Fibroblast of lung (primary cell): Measurements from ENCODE around the gene TRIM72. TPM values are rescaled to one million over a fixed set of nuclear protein-coding genes. Genes with fewer than 3 reads are reported as not detected.

Experiments
- DNase-seq, 2 donors: peaks; one replicate each; pipeline versions ENCODE4 v3.0.0 to v3.0.0-alpha.2; 2010; ENCODE audit warnings: low read depth in 2 of 2
- H2AFZ ChIP-seq: 2 replicates; pipeline ENCODE4 v1.5.1; 2012; ENCODE audit warnings: low read length, control low read depth, inconsistent platforms
- H3K27ac ChIP-seq: 2 replicates; pipeline ENCODE4 v1.5.1; 2011; ENCODE audit warnings: low read length, control low read depth; ENCODE audit not compliant: insufficient read depth
- H3K27me3 ChIP-seq: 2 replicates; pipeline ENCODE4 v1.5.1; 2011; ENCODE audit warnings: mild to moderate bottlenecking, low read length; ENCODE audit not compliant: control insufficient read depth, insufficient read depth
- H3K36me3 ChIP-seq: 2 replicates; pipeline ENCODE4 v1.5.1; 2011; ENCODE audit warnings: low read length; ENCODE audit not compliant: control insufficient read depth, insufficient read depth
- H3K4me1 ChIP-seq: 2 replicates; pipeline ENCODE4 v1.5.1; 2011; ENCODE audit warnings: low read length; ENCODE audit not compliant: control insufficient read depth, insufficient read depth; ENCODE audit errors: extremely low read depth
- H3K4me2 ChIP-seq: 2 replicates; pipeline ENCODE4 v1.5.1; 2011; ENCODE audit warnings: low read length, control low read depth; ENCODE audit not compliant: insufficient read depth; ENCODE audit errors: extremely low read depth
- H3K4me3 ChIP-seq, 4 experiments: fragments of 200-600 bp in 1 of 4; sonication (generic) in 1 of 4; replicated peaks in 1 of 4; 2 replicates each; pipeline ENCODE4 v1.5.1; 2011 to 2016; ENCODE audit warnings: low read length in 4 of 4, low read depth in 3 of 4, mild to moderate bottlenecking in 3 of 4, control low read depth in 2 of 4, inconsistent platforms in 1 of 4, mixed read lengths in 1 of 4; ENCODE audit not compliant: insufficient read depth in 1 of 4; ENCODE audit errors: control extremely low read depth in 1 of 4
- H3K79me2 ChIP-seq: 2 replicates; pipeline ENCODE4 v1.5.1; 2012; ENCODE audit warnings: mild to moderate bottlenecking, low read length, inconsistent platforms; ENCODE audit not compliant: control insufficient read depth, insufficient read depth
- H3K9ac ChIP-seq: 2 replicates; pipeline ENCODE4 v1.5.1; 2011; ENCODE audit warnings: mild to moderate bottlenecking, low read length, control low read depth; ENCODE audit not compliant: insufficient read depth
- H3K9me3 ChIP-seq: 2 replicates; pipeline ENCODE4 v1.5.1; 2012; ENCODE audit warnings: low read depth, low read length; ENCODE audit not compliant: control insufficient read depth, insufficient read depth
- H4K20me1 ChIP-seq: 2 replicates; pipeline ENCODE4 v1.5.1; 2011; ENCODE audit warnings: low read length; ENCODE audit not compliant: control insufficient read depth, insufficient read depth; ENCODE audit errors: extremely low read depth
- CTCF ChIP-seq, 2 donors: IDR thresholded peaks in 1 of 2; conservative IDR thresholded peaks in 1 of 2; 1 replicate in 1 of 2; 2 replicates in 1 of 2; pipeline ENCODE4 v1.5.1; 2011 to 2012; ENCODE audit warnings: low read length in 2 of 2, control low read depth in 1 of 2, inconsistent platforms in 1 of 2, low read depth in 1 of 2, mild to moderate bottlenecking in 1 of 2
- EZH2 ChIP-seq: IDR thresholded peaks from 2 replicates; pipeline ENCODE4 v1.5.1; 2012; ENCODE audit warnings: low read length, control low read depth, mild to moderate bottlenecking; ENCODE audit errors: missing control alignments
- polyA plus RNA-seq, 2 donors: library from polyadenylated mRNA; depleted of rRNA in 1 of 2; stranded (reverse) in 1 of 2; unstranded in 1 of 2; fragments of >200 nt; gene quantifications; 2 replicates each; pipeline ENCODE4 v1.2.1, GENCODE V29; 2011 to 2012; ENCODE audit warnings: missing spikeins in 1 of 2
- total RNA-seq: library from RNA; depleted of rRNA; stranded (reverse); fragments of >200 nt; gene quantifications from 2 replicates; pipeline ENCODE4 v1.2.1, GENCODE V29; 2014

Gene TRIM72
- total and polyA plus RNA-seq, 2 donors (not counting 1 experiment from before 2014, with no cell fraction given), result not detected

GRCh38 chr16:31191697-31192428 lies 22.1 kb upstream of the TRIM72 start:
- H3K4me3 ChIP-seq, result no peak overlapping the region
- H3K4me1 ChIP-seq, result no peaks in the 10 kb centered on the region
- no peaks in the 10 kb centered on the region for H3K27me3 ChIP-seq
- H3K36me3 ChIP-seq, result peaks cover 43% of the 10 kb centered on the region
- H3K79me2 ChIP-seq, result peaks cover 38% of the 10 kb centered on the region
- no peak for DNase-seq
- no peak overlapping the region for H2AFZ ChIP-seq
- H4K20me1 ChIP-seq, result no peaks in the 10 kb centered on the region
- H3K9ac ChIP-seq, result no peak overlapping the region
- H3K27ac ChIP-seq, result no peak overlapping the region
- H3K9me3 ChIP-seq, result no peaks in the 10 kb centered on the region
- no peak for TF ChIP-seq CTCF (conservative IDR thresholded peaks at IDR 0.05 in 1 of 2, IDR thresholded peaks at IDR 0.05 in 1 of 2; ENCODE audit: low read depth in 1 of 2, low read length in 2 of 2)
- TF ChIP-seq EZH2, result no peak
- H3K4me2 ChIP-seq, result no peak overlapping the region

GRCh38 chr16:31192856-31193642 lies 20.9 kb upstream of the TRIM72 start:
- Histone ChIP-seq H2AFZ (no peak overlapping the region), H3K36me3 (peaks cover 34% of the 10 kb centered on the region), H3K9ac (no peak overlapping the region), H3K27ac (no peak overlapping the region), H3K4me2 (no peak overlapping the region), H4K20me1 (no peaks in the 10 kb centered on the region), H3K79me2 (peaks cover 26% of the 10 kb centered on the region), H3K27me3 (no peaks in the 10 kb centered on the region), H3K4me1 (no peaks in the 10 kb centered on the region), H3K4me3 (no peak overlapping the region), H3K9me3 (no peaks in the 10 kb centered on the region)
- no peak for DNase-seq
- TF ChIP-seq EZH2 (no peak), CTCF (conservative IDR thresholded peaks at IDR 0.05 in 1 of 2, IDR thresholded peaks at IDR 0.05 in 1 of 2; ENCODE audit: low read depth in 1 of 2, low read length in 2 of 2) (no peak)

- no peak for DNase-seq
- Histone ChIP-seq H3K4me3 (no peak overlapping the region), H3K27me3 (no peaks in the 10 kb centered on the region), H2AFZ (no peak overlapping the region), H4K20me1 (no peaks in the 10 kb centered on the region), H3K9me3 (no peaks in the 10 kb centered on the region), H3K4me2 (no peak overlapping the region), H3K79me2 (peaks cover 20% of the 10 kb centered on the region), H3K4me1 (no peaks in the 10 kb centered on the region), H3K36me3 (peaks cover 32% of the 10 kb centered on the region), H3K27ac (no peak overlapping the region), H3K9ac (no peak overlapping the region)
- no peak for TF ChIP-seq EZH2
- no peak for TF ChIP-seq CTCF (conservative IDR thresholded peaks at IDR 0.05 in 1 of 2, IDR thresholded peaks at IDR 0.05 in 1 of 2; ENCODE audit: low read depth in 1 of 2, low read length in 2 of 2)
These were observed 20.0 kb upstream of the TRIM72 start for GRCh38 chr16:31193874-31194273.
